Effector memory CD4-positive, alpha-beta T cell (primary cell): ENCODE results near the gene SLC51B.
"Not testable (repeated sequence)": the region's sequence is repeated elsewhere in the genome, so short reads cannot be mapped to it uniquely, and the experiment has no call there.

ENCODE experiments used
- DNase-seq, 3 donors: peaks; one replicate each; pipeline ENCODE4 v3.0.0-alpha.2; 2020
- H3K27ac ChIP-seq: 2 replicates; pipeline ENCODE4 v1.7.0; 2013; ENCODE audit warnings: mild to moderate bottlenecking, low read length, moderate library complexity; ENCODE audit not compliant: insufficient read depth, poor library complexity, severe bottlenecking
- H3K27me3 ChIP-seq: replicated peaks from 2 replicates; pipeline ENCODE4 v1.7.0; 2013; ENCODE audit warnings: mild to moderate bottlenecking, low read length; ENCODE audit not compliant: insufficient read depth, control insufficient read depth, poor library complexity, severe bottlenecking
- H3K36me3 ChIP-seq: 2 replicates; pipeline ENCODE4 v1.7.0; 2013; ENCODE audit warnings: mild to moderate bottlenecking, low read length, moderate library complexity; ENCODE audit not compliant: control insufficient read depth, insufficient read depth
- H3K4me1 ChIP-seq: 2 replicates; pipeline ENCODE4 v1.7.0; 2013; ENCODE audit warnings: low read length, mild to moderate bottlenecking; ENCODE audit not compliant: control insufficient read depth, insufficient read depth, poor library complexity, severe bottlenecking
- H3K4me3 ChIP-seq: 2 replicates; pipeline ENCODE4 v1.7.0; 2013; ENCODE audit warnings: low read length, low read depth, mild to moderate bottlenecking; ENCODE audit not compliant: insufficient read depth, poor library complexity, severe bottlenecking
- H3K9me3 ChIP-seq: 2 replicates; pipeline ENCODE4 v1.7.0; 2013; ENCODE audit warnings: mild to moderate bottlenecking, low read length, moderate library complexity; ENCODE audit not compliant: control insufficient read depth

SLC51B gene

GRCh38 chr15:65087873-65088642, 42.9 kb downstream of the SLC51B start:
- no peak overlapping the region for H3K4me3 ChIP-seq
- H3K27ac ChIP-seq, result no peak overlapping the region
- H3K27me3 ChIP-seq, result no peaks in the 10 kb centered on the region
- no peaks in the 10 kb centered on the region for H3K9me3 ChIP-seq
- H3K4me1 ChIP-seq, result no peaks in the 10 kb centered on the region
- H3K36me3 ChIP-seq, result no peaks in the 10 kb centered on the region
- DNase-seq, result no peak

- H3K4me1 ChIP-seq, result no peaks in the 10 kb centered on the region
- no peaks in the 10 kb centered on the region for H3K9me3 ChIP-seq
- no peaks in the 10 kb centered on the region for H3K27me3 ChIP-seq
- no peak for DNase-seq
- H3K4me3 ChIP-seq, result no peak overlapping the region
- no peaks in the 10 kb centered on the region for H3K36me3 ChIP-seq
- no peak overlapping the region for H3K27ac ChIP-seq
These were observed 43.4 kb downstream of the SLC51B start for GRCh38 chr15:65088643-65089021.

- Histone ChIP-seq H3K4me1 (no peaks in the 10 kb centered on the region), H3K36me3 (no peaks in the 10 kb centered on the region), H3K27ac (no peak overlapping the region), H3K4me3 (no peak overlapping the region), H3K9me3 (no peaks in the 10 kb centered on the region), H3K27me3 (no peaks in the 10 kb centered on the region)
- no peak for DNase-seq
These were observed 44.1 kb downstream of the SLC51B start for GRCh38 chr15:65089206-65089824.

- H3K27me3 ChIP-seq, result no peaks in the 10 kb centered on the region
- no peak overlapping the region for H3K27ac ChIP-seq
- H3K4me1 ChIP-seq, result no peaks in the 10 kb centered on the region
- H3K9me3 ChIP-seq, result no peaks in the 10 kb centered on the region
- H3K36me3 ChIP-seq, result no peaks in the 10 kb centered on the region
- H3K4me3 ChIP-seq, result no peak overlapping the region
- no peak for DNase-seq
These were observed 47.0 kb downstream of the SLC51B start for GRCh38 chr15:65091946-65092770.

DNA sequence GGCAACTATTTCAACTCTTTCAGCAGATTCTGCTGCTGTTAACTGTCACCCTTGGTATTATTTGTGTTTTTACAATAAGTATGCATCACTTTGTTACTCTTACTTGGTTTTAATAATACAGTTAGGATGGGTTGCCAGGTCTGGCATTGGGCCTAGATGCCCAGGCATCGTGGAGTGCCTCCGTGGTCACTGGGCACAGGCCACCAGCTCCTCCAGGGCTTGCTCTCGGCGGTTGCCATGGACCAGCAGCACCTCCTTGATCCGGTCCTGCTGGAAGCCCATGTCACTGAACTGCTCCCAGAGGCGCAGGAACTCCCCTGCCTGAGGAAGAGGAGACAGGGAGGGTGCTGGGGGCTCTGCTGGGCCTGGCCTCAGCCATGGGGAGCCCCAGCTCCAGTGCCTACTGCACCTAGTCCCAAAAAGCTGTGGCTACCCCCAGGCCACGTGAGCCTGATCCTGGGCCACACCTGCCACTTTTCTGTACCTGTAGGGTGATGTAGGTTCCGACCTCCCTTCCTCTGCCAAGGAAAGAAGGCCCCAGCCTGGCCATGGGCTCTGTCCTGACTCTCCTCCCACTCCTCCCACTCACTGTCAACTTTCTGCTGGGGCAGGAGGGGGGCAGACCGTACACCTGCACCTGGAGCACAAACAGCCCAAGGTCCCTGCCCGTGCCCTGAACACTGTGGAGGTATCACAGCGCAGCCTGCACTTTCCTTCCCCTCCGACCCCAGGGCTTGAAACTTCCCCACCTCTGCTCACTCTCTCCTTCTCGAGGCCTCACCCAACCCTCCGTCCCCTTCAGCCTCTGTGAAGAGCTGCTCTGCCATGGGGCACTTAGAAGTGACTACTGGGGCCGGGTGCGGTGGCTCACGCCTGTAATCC, 48.0 kb downstream of the SLC51B start:
- DNase-seq, result no peak
- Histone ChIP-seq H3K27me3 (no peaks in the 10 kb centered on the region), H3K9me3 (no peaks in the 10 kb centered on the region), H3K27ac (no peak overlapping the region), H3K36me3 (peaks cover 4% of the 10 kb centered on the region), H3K4me1 (no peaks in the 10 kb centered on the region), H3K4me3 (no peak overlapping the region)

GRCh38 chr15:65093793-65094170, 48.6 kb downstream of the SLC51B start:
- DNase-seq, H3K27me3 ChIP-seq, H3K36me3 ChIP-seq: not testable (repeated sequence)

DNA sequence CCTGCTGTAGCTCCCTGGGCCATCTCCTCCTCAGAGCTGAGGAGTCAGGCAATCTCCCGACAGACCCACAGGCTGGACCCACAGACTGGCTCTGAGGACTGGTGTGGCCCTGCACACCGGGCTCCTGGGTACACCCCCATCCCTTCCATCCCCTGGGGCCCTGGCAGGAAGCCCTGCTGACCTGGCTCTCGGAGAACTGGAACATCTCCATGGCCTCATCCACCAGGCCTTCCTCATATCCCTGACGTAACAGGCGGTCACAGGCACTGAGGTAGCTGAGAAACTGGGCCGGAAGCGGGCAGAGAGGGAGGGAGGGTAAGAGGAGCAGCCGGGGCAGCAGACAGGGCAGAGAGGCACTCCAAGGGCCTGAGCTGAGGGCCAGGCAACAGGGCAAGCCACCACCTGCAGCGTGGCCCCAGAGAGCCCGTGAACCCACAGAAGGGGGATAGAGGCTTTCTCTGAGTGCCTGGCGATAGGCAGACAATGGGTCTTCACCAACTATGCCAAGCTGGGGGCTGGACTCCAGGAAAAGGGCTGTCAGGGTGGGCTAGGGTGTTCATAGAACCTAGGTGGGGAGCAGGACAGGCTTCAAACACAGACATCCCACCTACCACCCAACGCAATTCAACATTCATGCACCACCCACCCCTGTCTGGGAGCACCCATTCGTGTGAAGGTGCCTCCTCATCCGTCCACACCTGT, 49.3 kb downstream of the SLC51B start:
- peaks cover 17% of the 10 kb centered on the region for H3K36me3 ChIP-seq
- H3K4me3 ChIP-seq, result no peak overlapping the region
- H3K4me1 ChIP-seq, result no peaks in the 10 kb centered on the region
- no peaks in the 10 kb centered on the region for H3K27me3 ChIP-seq
- H3K9me3 ChIP-seq, result no peaks in the 10 kb centered on the region
- H3K27ac ChIP-seq, result no peak overlapping the region
- DNase-seq, result no peak

More at GRCh38 chr15:65093793-65094170, 48.6 kb downstream of the SLC51B start:
- H3K4me3 ChIP-seq, H3K4me1 ChIP-seq, H3K27ac ChIP-seq, H3K9me3 ChIP-seq: not testable (repeated sequence)

- Histone ChIP-seq H3K4me3 (no peak overlapping the region), H3K27ac (no peak overlapping the region), H3K9me3 (no peaks in the 10 kb centered on the region), H3K36me3 (peaks cover 19% of the 10 kb centered on the region), H3K27me3 (no peaks in the 10 kb centered on the region), H3K4me1 (no peaks in the 10 kb centered on the region)
- DNase-seq, result no peak
These were observed 50.0 kb downstream of the SLC51B start for GRCh38 chr15:65095011-65095746.

- Histone ChIP-seq H3K4me3 (no peak overlapping the region), H3K4me1 (no peaks in the 10 kb centered on the region), H3K9me3 (no peaks in the 10 kb centered on the region), H3K36me3 (peaks cover 19% of the 10 kb centered on the region), H3K27me3 (no peaks in the 10 kb centered on the region), H3K27ac (no peak overlapping the region)
- no peak for DNase-seq
These were observed 50.5 kb downstream of the SLC51B start for GRCh38 chr15:65095747-65096104.
